HEK293 (cell line): Measurements from ENCODE around the gene TUT1.
A peak's percentile ranks its signal among the peaks of the same experiment; 100 is the strongest.

Experiments used
- BCL11B ChIP-seq: fragments of 450-650 bp; formaldehyde crosslinking; IDR thresholded peaks from 2 replicates; pipeline ENCODE4 v1.5.1; 2016; ENCODE audit warnings: low read depth, missing biosample characterization, missing genetic modification characterization
- EGR2 ChIP-seq: fragments of 450-650 bp; formaldehyde crosslinking; IDR thresholded peaks from 2 replicates; pipeline ENCODE4 v1.5.1; 2016; ENCODE audit warnings: low read depth, missing biosample characterization, missing genetic modification characterization
- FEZF1 ChIP-seq: fragments of 450-650 bp; formaldehyde crosslinking; IDR thresholded peaks from 2 replicates; pipeline ENCODE4 v1.5.1; 2016; ENCODE audit warnings: missing biosample characterization, missing genetic modification characterization
- GLIS2 ChIP-seq: fragments of 450-650 bp; formaldehyde crosslinking; IDR thresholded peaks from 2 replicates; pipeline ENCODE4 v1.5.1; 2016; ENCODE audit warnings: missing biosample characterization, missing genetic modification characterization
- HOXD13 ChIP-seq: sonication (generic); formaldehyde crosslinking; IDR thresholded peaks from 2 replicates; pipeline ENCODE4 v1.8.0; 2022; ENCODE audit warnings: missing genetic modification reagents, borderline replicate concordance
- KLF9 ChIP-seq: fragments of 450-650 bp; formaldehyde crosslinking; IDR thresholded peaks from 2 replicates; pipeline ENCODE4 v1.5.1; 2016; ENCODE audit warnings: missing biosample characterization, missing genetic modification characterization, low read depth
- YY1 ChIP-seq: fragments of 450-650 bp; formaldehyde crosslinking; IDR thresholded peaks from 2 replicates; pipeline ENCODE4 v1.5.1; 2018; ENCODE audit warnings: missing biosample characterization, missing genetic modification characterization
- ZBTB20 ChIP-seq: fragments of 450-650 bp; formaldehyde crosslinking; IDR thresholded peaks from 2 replicates; pipeline ENCODE4 v1.5.1; 2016; ENCODE audit warnings: missing biosample characterization, missing genetic modification characterization
- ZBTB26 ChIP-seq: fragments of 450-650 bp; formaldehyde crosslinking; optimal IDR thresholded peaks from 2 replicates; pipeline ENCODE3; 2016; ENCODE audit warnings: missing biosample characterization, mild to moderate bottlenecking, missing genetic modification characterization
- ZBTB48 ChIP-seq: fragments of 450-650 bp; formaldehyde crosslinking; IDR thresholded peaks from 2 replicates; pipeline ENCODE4 v1.5.1; 2016; ENCODE audit warnings: missing biosample characterization, missing genetic modification characterization
- ZEB2 ChIP-seq: fragments of 450-650 bp; formaldehyde crosslinking; IDR thresholded peaks from 2 replicates; pipeline ENCODE4 v1.5.1; 2016; ENCODE audit warnings: missing biosample characterization, missing genetic modification characterization
- ZNF157 ChIP-seq: fragments of 450-650 bp; formaldehyde crosslinking; IDR thresholded peaks from 2 replicates; pipeline ENCODE4 v1.5.1; 2016; ENCODE audit warnings: missing biosample characterization, missing genetic modification characterization
- ZNF169 ChIP-seq: fragments of 450-650 bp; formaldehyde crosslinking; IDR thresholded peaks from 2 replicates; pipeline ENCODE4 v1.5.1; 2016; ENCODE audit warnings: missing biosample characterization, missing genetic modification characterization
- ZNF223 ChIP-seq: fragments of 450-650 bp; formaldehyde crosslinking; IDR thresholded peaks from 2 replicates; pipeline ENCODE4 v1.5.1; 2016; ENCODE audit warnings: missing biosample characterization, missing genetic modification characterization
- ZNF239 ChIP-seq: fragments of 450-650 bp; formaldehyde crosslinking; IDR thresholded peaks from 2 replicates; pipeline ENCODE4 v1.5.1; 2016; ENCODE audit warnings: missing biosample characterization, missing genetic modification characterization
- ZNF266 ChIP-seq: fragments of 450-650 bp; formaldehyde crosslinking; IDR thresholded peaks from 2 replicates; pipeline ENCODE4 v1.5.1; 2016; ENCODE audit warnings: missing biosample characterization, missing genetic modification characterization, low read depth
- ZNF311 ChIP-seq: fragments of 450-650 bp; formaldehyde crosslinking; IDR thresholded peaks from 2 replicates; pipeline ENCODE4 v1.5.1; 2017; ENCODE audit warnings: missing biosample characterization, missing genetic modification characterization, borderline replicate concordance
- ZNF335 ChIP-seq: fragments of 450-650 bp; formaldehyde crosslinking; conservative IDR thresholded peaks from 2 replicates; pipeline ENCODE4 v1.5.1; 2016; ENCODE audit warnings: missing biosample characterization, missing genetic modification characterization
- ZNF394 ChIP-seq: fragments of 450-650 bp; formaldehyde crosslinking; IDR thresholded peaks from 2 replicates; pipeline ENCODE4 v1.5.1; 2016; ENCODE audit warnings: missing biosample characterization, missing genetic modification characterization, mild to moderate bottlenecking, moderate library complexity, borderline replicate concordance
- ZNF423 ChIP-seq: fragments of 450-650 bp; formaldehyde crosslinking; IDR thresholded peaks from 2 replicates; pipeline ENCODE4 v1.5.1; 2016; ENCODE audit warnings: missing biosample characterization, missing genetic modification characterization
- ZNF449 ChIP-seq: fragments of 450-650 bp; formaldehyde crosslinking; IDR thresholded peaks from 2 replicates; pipeline ENCODE4 v1.5.1; 2017; ENCODE audit warnings: missing biosample characterization, mild to moderate bottlenecking, missing genetic modification characterization, moderate library complexity
- ZNF549 ChIP-seq: fragments of 450-650 bp; IDR thresholded peaks from 2 replicates; pipeline ENCODE4 v1.5.1; 2018; ENCODE audit warnings: missing biosample characterization, missing genetic modification characterization, mild to moderate bottlenecking, inconsistent platforms, moderate library complexity
- ZNF561 ChIP-seq: fragments of 450-650 bp; IDR thresholded peaks from 2 replicates; pipeline ENCODE4 v1.5.1; 2018; ENCODE audit warnings: missing biosample characterization, missing genetic modification characterization, borderline replicate concordance
- ZNF600 ChIP-seq: fragments of 450-650 bp; formaldehyde crosslinking; IDR thresholded peaks from 2 replicates; pipeline ENCODE4 v1.5.1; 2016; ENCODE audit warnings: missing biosample characterization, missing genetic modification characterization
- ZNF610 ChIP-seq: fragments of 450-650 bp; formaldehyde crosslinking; IDR thresholded peaks from 2 replicates; pipeline ENCODE4 v1.5.1; 2016; ENCODE audit warnings: missing biosample characterization, missing genetic modification characterization, borderline replicate concordance
- ZNF639 ChIP-seq: fragments of 450-650 bp; formaldehyde crosslinking; IDR thresholded peaks from 2 replicates; pipeline ENCODE4 v1.5.1; 2016; ENCODE audit warnings: missing biosample characterization, missing genetic modification characterization
- ZNF658 ChIP-seq: fragments of 450-650 bp; formaldehyde crosslinking; IDR thresholded peaks from 2 replicates; pipeline ENCODE4; 2016; ENCODE audit warnings: missing biosample characterization, missing genetic modification characterization
- ZNF701 ChIP-seq: fragments of 450-650 bp; formaldehyde crosslinking; IDR thresholded peaks from 2 replicates; pipeline ENCODE4 v1.5.1; 2016; ENCODE audit warnings: missing biosample characterization, missing genetic modification characterization
- ZNF747 ChIP-seq: fragments of 450-650 bp; formaldehyde crosslinking; IDR thresholded peaks from 2 replicates; pipeline ENCODE4 v1.5.1; 2016; ENCODE audit warnings: missing biosample characterization, missing genetic modification characterization
- ZNF830 ChIP-seq: fragments of 450-650 bp; IDR thresholded peaks from 2 replicates; pipeline ENCODE4 v1.5.0; 2018; ENCODE audit warnings: missing biosample characterization, missing genetic modification characterization, low read depth, mild to moderate bottlenecking, moderate library complexity
- ZSCAN4 ChIP-seq: fragments of 450-650 bp; formaldehyde crosslinking; IDR thresholded peaks from 2 replicates; pipeline ENCODE4 v1.5.1; 2017; ENCODE audit warnings: missing biosample characterization, missing genetic modification characterization
- TF ChIP-seq, protein P1 (sequence below): fragments of 450-650 bp; formaldehyde crosslinking; IDR thresholded peaks from 2 replicates; pipeline ENCODE4 v1.5.1; 2016; ENCODE audit warnings: missing biosample characterization, missing genetic modification characterization

The TUT1 gene

GRCh38 chr11:62601372-62602140 lies 10.2 kb upstream of the TUT1 start, which contains the start of gene MTA2 (continued):
- TF ChIP-seq ZNF449 (tag by site-specific recombination) = peak; percentile 93
- TF ChIP-seq ZNF658 (tag by site-specific recombination) = no peak
- TF ChIP-seq GLIS2 (tag by site-specific recombination) = peak; percentile 36; the same call in 1 of the 2 replicates
- TF ChIP-seq ZNF239 = no peak
- no peak; the same call in 1 of the 2 replicates for TF ChIP-seq ZNF423 (tag by site-specific recombination)
- no peak for TF ChIP-seq ZNF830
- TF ChIP-seq ZBTB48 (tag by site-specific recombination) = no peak; the same call in 1 of the 2 replicates
- TF ChIP-seq BCL11B (tag by site-specific recombination) = no peak
- TF ChIP-seq ZNF747 = no peak
- no peak for TF ChIP-seq ZNF223 (tag by site-specific recombination)
- peak; percentile 4; the same call in 1 of the 2 replicates for TF ChIP-seq EGR2
- TF ChIP-seq FEZF1 (tag by site-specific recombination) = no peak
- no peak for TF ChIP-seq ZNF266
- TF ChIP-seq HOXD13 = no peak
- TF ChIP-seq, protein P1, sequence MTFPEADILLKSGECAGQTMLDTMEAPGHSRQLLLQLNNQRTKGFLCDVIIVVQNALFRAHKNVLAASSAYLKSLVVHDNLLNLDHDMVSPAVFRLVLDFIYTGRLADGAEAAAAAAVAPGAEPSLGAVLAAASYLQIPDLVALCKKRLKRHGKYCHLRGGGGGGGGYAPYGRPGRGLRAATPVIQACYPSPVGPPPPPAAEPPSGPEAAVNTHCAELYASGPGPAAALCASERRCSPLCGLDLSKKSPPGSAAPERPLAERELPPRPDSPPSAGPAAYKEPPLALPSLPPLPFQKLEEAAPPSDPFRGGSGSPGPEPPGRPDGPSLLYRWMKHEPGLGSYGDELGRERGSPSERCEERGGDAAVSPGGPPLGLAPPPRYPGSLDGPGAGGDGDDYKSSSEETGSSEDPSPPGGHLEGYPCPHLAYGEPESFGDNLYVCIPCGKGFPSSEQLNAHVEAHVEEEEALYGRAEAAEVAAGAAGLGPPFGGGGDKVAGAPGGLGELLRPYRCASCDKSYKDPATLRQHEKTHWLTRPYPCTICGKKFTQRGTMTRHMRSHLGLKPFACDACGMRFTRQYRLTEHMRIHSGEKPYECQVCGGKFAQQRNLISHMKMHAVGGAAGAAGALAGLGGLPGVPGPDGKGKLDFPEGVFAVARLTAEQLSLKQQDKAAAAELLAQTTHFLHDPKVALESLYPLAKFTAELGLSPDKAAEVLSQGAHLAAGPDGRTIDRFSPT (tag by site-specific recombination) = no peak
- TF ChIP-seq KLF9 = 0 out of 2 replicates have a peak, but pooled peaks have one; percentile 47
- TF ChIP-seq ZNF157 (tag by site-specific recombination) = no peak
- TF ChIP-seq ZBTB26 (tag by site-specific recombination) = peak; percentile 75
- TF ChIP-seq ZSCAN4 (tag by site-specific recombination) = no peak
- TF ChIP-seq ZNF335 (tag by site-specific recombination) = no peak; the same call in 1 of the 2 replicates
- TF ChIP-seq ZBTB20 (tag by site-specific recombination) = peak; percentile 84
- TF ChIP-seq ZNF610 (tag by site-specific recombination) = no peak
- no peak for TF ChIP-seq ZNF639 (tag by site-specific recombination)
- 0 out of 2 replicates have a peak, but pooled peaks have one; percentile 15 for TF ChIP-seq ZEB2
- no peak for TF ChIP-seq ZNF169 (tag by site-specific recombination)
- no peak for TF ChIP-seq ZNF549 (tag by site-specific recombination)
- TF ChIP-seq ZNF600 (tag by site-specific recombination) = peak; percentile 6; the same call in 1 of the 2 replicates
- TF ChIP-seq ZNF561 = no peak
- TF ChIP-seq YY1 = peak; percentile 71
- TF ChIP-seq ZNF394 (tag by site-specific recombination) = 0 out of 2 replicates have a peak, but pooled peaks have one; percentile 16
- no peak for TF ChIP-seq ZNF311
- no peak for TF ChIP-seq ZNF701 (tag by site-specific recombination)
